ENCODE measurements around the gene MORN5. TPM values are rescaled to one million over a fixed set of nuclear protein-coding genes. Genes with fewer than 3 reads are reported as not detected.

Gene MORN5
- total RNA-seq, 1 donor from 2014 or later = not detected

- peaks cover 8% of the 10 kb centered on the region for H3K27me3 Mint-ChIP-seq (ENCODE audit: low read depth)
- H3K4me1 Mint-ChIP-seq (ENCODE audit: low read depth) = peaks cover 14% of the 10 kb centered on the region
- no peak for DNase-seq (ENCODE audit: low spot score)
- H3K36me3 Mint-ChIP-seq (ENCODE audit: low read depth) = no peaks in the 10 kb centered on the region
- H3K9me3 Mint-ChIP-seq (ENCODE audit: low read depth) = no peaks in the 10 kb centered on the region
- H3K27ac Mint-ChIP-seq (ENCODE audit: unreplicated experiment) = no peak overlapping the region
- TF ChIP-seq CTCF (IDR thresholded peaks at IDR 0.05) = no peak
- H3K4me3 Mint-ChIP-seq (ENCODE audit: unreplicated experiment) = no peak overlapping the region
These were observed 26.3 kb upstream of the MORN5 start for GRCh38 chr9:122133263-122133983.

GRCh38 chr9:122133984-122134535 is 25.6 kb upstream of the MORN5 start:
- Mint-ChIP-seq H3K9me3 (ENCODE audit: low read depth) (no peaks in the 10 kb centered on the region), H3K36me3 (ENCODE audit: low read depth) (no peaks in the 10 kb centered on the region), H3K27me3 (ENCODE audit: low read depth) (peaks cover 8% of the 10 kb centered on the region), H3K27ac (ENCODE audit: unreplicated experiment) (no peak overlapping the region), H3K4me3 (ENCODE audit: unreplicated experiment) (no peak overlapping the region), H3K4me1 (ENCODE audit: low read depth) (peaks cover 14% of the 10 kb centered on the region)
- no peak for DNase-seq (ENCODE audit: low spot score)
- TF ChIP-seq CTCF (IDR thresholded peaks at IDR 0.05) = no peak

GRCh38 chr9:122134822-122135528 is 24.7 kb upstream of the MORN5 start:
- peak; percentile 14 for TF ChIP-seq CTCF (IDR thresholded peaks at IDR 0.05)
- H3K4me3 Mint-ChIP-seq (ENCODE audit: unreplicated experiment) = no peak overlapping the region

GRCh38 chr9:122135529-122135859 is 24.2 kb upstream of the MORN5 start:
- Mint-ChIP-seq H3K9me3 (ENCODE audit: low read depth) (no peaks in the 10 kb centered on the region), H3K27ac (ENCODE audit: unreplicated experiment) (no peak overlapping the region), H3K4me1 (ENCODE audit: low read depth) (peaks cover 14% of the 10 kb centered on the region), H3K36me3 (ENCODE audit: low read depth) (no peaks in the 10 kb centered on the region), H3K4me3 (ENCODE audit: unreplicated experiment) (no peak overlapping the region), H3K27me3 (ENCODE audit: low read depth) (peaks cover 6% of the 10 kb centered on the region)
- DNase-seq (ENCODE audit: low spot score) = no peak
- no peak for TF ChIP-seq CTCF (IDR thresholded peaks at IDR 0.05)

More at GRCh38 chr9:122134822-122135528, 24.7 kb upstream of the MORN5 start:
- peaks cover 6% of the 10 kb centered on the region for H3K27me3 Mint-ChIP-seq (ENCODE audit: low read depth)
- peaks cover 14% of the 10 kb centered on the region for H3K4me1 Mint-ChIP-seq (ENCODE audit: low read depth)
- no peaks in the 10 kb centered on the region for H3K9me3 Mint-ChIP-seq (ENCODE audit: low read depth)
- DNase-seq (ENCODE audit: low spot score) = no peak
- H3K27ac Mint-ChIP-seq (ENCODE audit: unreplicated experiment) = peak overlapping the region; percentile 22
- H3K36me3 Mint-ChIP-seq (ENCODE audit: low read depth) = no peaks in the 10 kb centered on the region

- Mint-ChIP-seq H3K4me3 (ENCODE audit: unreplicated experiment) (no peak overlapping the region), H3K4me1 (ENCODE audit: low read depth) (peaks cover 5% of the 10 kb centered on the region), H3K36me3 (ENCODE audit: low read depth) (peaks cover 8% of the 10 kb centered on the region), H3K27ac (ENCODE audit: unreplicated experiment) (no peak overlapping the region), H3K27me3 (ENCODE audit: low read depth) (peaks cover 2% of the 10 kb centered on the region), H3K9me3 (ENCODE audit: low read depth) (no peaks in the 10 kb centered on the region)
- TF ChIP-seq CTCF (IDR thresholded peaks at IDR 0.05) = no peak
- no peak for DNase-seq (ENCODE audit: low spot score)
These were observed 21.0 kb upstream of the MORN5 start for GRCh38 chr9:122138560-122139268.

Data from chondrocyte (in vitro differentiated cells).